Ovary (tissue), 9 donors: Measurements from ENCODE around the gene SMO. TPM values are rescaled to one million over a fixed set of nuclear protein-coding genes. Genes with fewer than 3 reads are reported as not detected.

Experiments used
- DNase-seq, 5 donors: peaks; one replicate each; pipeline ENCODE4 v3.0.0-alpha.2; 2019 to 2020
- H3K27ac ChIP-seq, 2 donors: fragments of 200-600 bp; one replicate each; pipeline versions ENCODE4 v1.5.1 to v1.8.0; 2019 to 2022
- H3K27me3 ChIP-seq: fragments of 200-600 bp; one replicate; pipeline ENCODE4 v1.8.0; 2022
- H3K36me3 ChIP-seq: fragments of 200-600 bp; sonication (generic); one replicate; pipeline ENCODE4 v1.5.1; 2019
- H3K4me1 ChIP-seq: one replicate; pipeline ENCODE4 v1.8.1; 2013; ENCODE audit warnings: mild to moderate bottlenecking, moderate library complexity; ENCODE audit not compliant: insufficient read depth
- H3K4me3 ChIP-seq: fragments of 200-600 bp; sonication (generic); one replicate; pipeline ENCODE4 v1.5.1; 2017
- H3K9me3 ChIP-seq, 2 donors: fragments of 200-600 bp in 1 of 2; sonication (generic) in 1 of 2; one replicate each; pipeline versions ENCODE4 v1.5.1 to v1.8.1; 2013 to 2019; ENCODE audit warnings: mild to moderate bottlenecking in 1 of 2, moderate library complexity in 1 of 2
- CTCF ChIP-seq, 3 donors: fragments of 450-650 bp in 2 of 3; fragments of 200-600 bp in 1 of 3; IDR thresholded peaks; one replicate each; pipeline versions ENCODE4 v1.5.1 to v1.8.0; 2016 to 2022; ENCODE audit warnings: antibody characterized with exemption in 3 of 3, mild to moderate bottlenecking in 1 of 3
- EP300 ChIP-seq: sonication (generic); formaldehyde crosslinking; IDR thresholded peaks from one replicate; pipeline ENCODE4 v1.6.1; 2017; ENCODE audit warnings: antibody characterized with exemption
- POLR2A ChIP-seq: fragments of 450-650 bp; IDR thresholded peaks from one replicate; pipeline ENCODE4 v1.6.1; 2017; ENCODE audit warnings: antibody characterized with exemption, mild to moderate bottlenecking, moderate library complexity
- WGBS, 3 donors: extraction: QIAGEN DNeasy Blood & Tissue Kit in 1 of 3; methylation state at CpG; one replicate each; pipeline versions ENCODE4 v1.1.5 to v1.1.7; 2013 to 2017; 5-methylcytosine and 5-hydroxymethylcytosine counted together
- intact Hi-C, 4 donors: fragments of 100-400 bp; cut with DNase I; formaldehyde crosslinking; loops; one replicate each; pipeline versions ENCODE4 v1.11.0 to v1.15.1; 2022 to 2023
- polyA plus RNA-seq, 2 donors: library from polyadenylated mRNA; stranded (reverse); fragments of 200-250 nt in 1 of 2; fragments of 350-450 nt in 1 of 2; fragmentation: Illumina TruSeq in 1 of 2; extraction: RNeasy Lipid Tissue Mini Kit (QIAGEN cat#74804) in 1 of 2; gene quantifications; one replicate each; pipeline ENCODE4 v1.2.3, GENCODE V29; 2013 to 2014
- total RNA-seq, 7 donors: library from RNA; depleted of rRNA in 2 of 7; stranded (reverse); fragments of >200 nt in 2 of 7; fragmentation: NEBNext Ultra II Directional in 3 of 7; extraction: Animal tissue kit (Norgen Biotek cat#: 25700) in 3 of 7; gene quantifications; one replicate each; pipeline versions ENCODE4 v1.1.0 to v1.2.4, GENCODE V29; 2016 to 2023
- donor health status: DM: no; HTN: no; CAD: no; lungs with moderate emphysema.
- donor health status: DM: no; HTN: no; CAD: no.
- donor health status: Bipolar disorder and iron deficiency.
- donor health status: DM: yes; HTN: yes; CAD: no.
- donor health status: DM: no; HTN: no; CAD: no.
- donor health status: DM: yes; HTN: yes; CAD: no.

SMO gene
- total and polyA plus RNA-seq, 9 donors = 14.3 to 47.8 (median 33.2) TPM

DNA sequence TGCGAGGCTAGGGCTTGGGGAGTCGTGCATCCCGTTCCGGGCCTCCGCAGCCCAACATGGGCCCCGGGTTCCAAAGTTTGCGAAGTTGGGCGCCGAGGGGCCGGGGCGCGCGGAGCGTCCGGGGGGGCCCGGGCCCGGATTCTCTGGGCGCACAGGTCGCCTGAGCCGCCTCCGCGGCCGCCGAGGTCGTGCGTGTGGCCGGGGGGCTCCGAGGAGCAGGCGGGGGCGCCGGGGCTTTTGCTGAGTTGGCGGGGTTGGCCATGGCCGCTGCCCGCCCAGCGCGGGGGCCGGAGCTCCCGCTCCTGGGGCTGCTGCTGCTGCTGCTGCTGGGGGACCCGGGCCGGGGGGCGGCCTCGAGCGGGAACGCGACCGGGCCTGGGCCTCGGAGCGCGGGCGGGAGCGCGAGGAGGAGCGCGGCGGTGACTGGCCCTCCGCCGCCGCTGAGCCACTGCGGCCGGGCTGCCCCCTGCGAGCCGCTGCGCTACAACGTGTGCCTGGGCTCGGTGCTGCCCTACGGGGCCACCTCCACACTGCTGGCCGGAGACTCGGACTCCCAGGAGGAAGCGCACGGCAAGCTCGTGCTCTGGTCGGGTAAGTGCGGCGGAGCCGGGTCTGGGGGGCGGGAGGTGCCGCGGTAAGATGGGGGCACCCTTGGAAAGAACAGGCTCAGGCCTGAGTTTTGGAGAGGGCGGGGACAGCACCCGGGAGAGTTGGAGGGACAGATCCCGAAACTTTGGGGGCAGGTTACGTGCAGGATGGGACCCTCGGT, 643 bp downstream of the SMO start:
- DNase-seq = peak; percentile 22 to 59 (median 51)
- intact Hi-C loops = no loop called here
- Histone ChIP-seq H3K9me3 (no peaks in the 10 kb centered on the region), H3K27me3 (no peaks in the 10 kb centered on the region), H3K4me1 (peaks cover 3% of the 10 kb centered on the region), H3K36me3 (no peaks in the 10 kb centered on the region), H3K27ac (peak overlapping the region; percentile 77 to 78), H3K4me3 (peak overlapping the region; percentile 88)
- WGBS, 3 donors = 0 to 1% (median 0%) methylated on average over 58 to 83 of the region's 83 CpGs
- TF ChIP-seq EP300 (no peak), POLR2A (no peak), CTCF (IDR thresholded peaks at IDR 0.05) (no peak)

DNA sequence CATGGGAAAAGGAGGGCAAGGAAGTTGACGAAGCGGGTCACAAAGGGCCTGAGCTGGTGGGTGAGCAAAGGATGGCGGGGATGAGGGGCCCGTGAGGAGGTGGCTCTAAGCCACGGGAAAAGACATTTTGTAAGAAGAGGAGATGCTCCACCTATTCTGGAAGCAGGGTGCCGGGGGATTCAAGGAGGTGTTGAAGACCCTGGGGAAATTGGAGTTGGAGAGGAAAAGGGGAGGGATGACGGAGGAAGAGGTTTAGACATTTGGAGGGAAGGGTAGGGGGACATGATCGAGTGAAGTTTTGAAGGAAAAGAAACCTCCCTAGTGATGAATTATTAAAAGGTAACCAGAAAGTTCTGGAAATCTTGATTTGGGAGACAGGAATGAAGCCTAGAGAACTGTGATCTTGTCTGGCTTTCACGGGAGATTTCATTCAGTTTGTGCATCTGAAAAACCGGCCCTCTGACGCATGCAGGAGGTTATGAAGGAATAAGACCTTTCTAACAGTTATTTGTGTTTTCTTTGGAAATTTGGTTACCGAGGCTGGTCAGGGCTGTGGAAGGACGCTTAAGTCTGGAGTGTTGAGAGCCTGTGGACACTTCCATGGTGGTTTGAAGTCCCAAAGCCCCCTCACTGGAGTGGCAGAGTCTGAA, 1.4 kb downstream of the SMO start:
- no peaks in the 10 kb centered on the region for H3K27me3 ChIP-seq
- H3K9me3 ChIP-seq = no peaks in the 10 kb centered on the region
- peak overlapping the region; percentile 88 for H3K4me3 ChIP-seq
- peaks cover 3% of the 10 kb centered on the region for H3K4me1 ChIP-seq
- TF ChIP-seq EP300 (no peak), CTCF (IDR thresholded peaks at IDR 0.05) (no peak), POLR2A (no peak)
- no peaks in the 10 kb centered on the region for H3K36me3 ChIP-seq
- intact Hi-C loops = no loop called here
- 6 to 11% (median 10%) methylated on average over 13 of the region's 13 CpGs for WGBS, 3 donors
- peak overlapping the region; percentile 77 to 78 for H3K27ac ChIP-seq
- no peak for DNase-seq

DNA sequence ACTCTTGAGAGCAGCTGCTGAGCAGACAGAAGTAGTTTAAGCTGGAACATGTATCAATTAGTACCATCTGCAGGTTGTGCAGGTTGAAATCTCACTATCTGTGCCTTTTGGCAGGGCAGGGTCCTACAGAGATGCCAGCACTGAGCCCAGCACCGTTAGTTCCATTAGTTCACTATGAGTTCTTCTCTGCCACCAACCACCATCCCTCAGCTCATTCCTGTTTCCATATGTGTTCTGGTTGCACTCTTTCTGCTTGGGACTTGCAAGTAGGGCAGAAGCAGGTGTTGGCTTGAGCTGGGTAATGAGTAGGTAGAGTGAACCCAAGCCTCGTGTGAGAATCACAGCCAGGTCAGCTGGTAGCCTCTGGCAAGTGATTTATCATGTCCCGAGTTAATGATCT, 2.8 kb downstream of the SMO start:
- DNase-seq = no peak
- 67 to 75% (median 71%) methylated on average over 3 of the region's 3 CpGs for WGBS, 3 donors

GRCh38 chr7:129193892-129194291, 5.5 kb downstream of the SMO start:
- Histone ChIP-seq H3K4me1 (peaks cover 2% of the 10 kb centered on the region), H3K9me3 (no peaks in the 10 kb centered on the region), H3K27ac (no peak overlapping the region), H3K27me3 (no peaks in the 10 kb centered on the region), H3K36me3 (no peaks in the 10 kb centered on the region), H3K4me3 (no peak overlapping the region)
- WGBS, 3 donors = 94 to 99% (median 97%) methylated on average over 3 of the region's 3 CpGs
- intact Hi-C loops = no loop called here
- no peak for DNase-seq
- TF ChIP-seq EP300 = no peak
- TF ChIP-seq CTCF (IDR thresholded peaks at IDR 0.05) = no peak
- no peak for TF ChIP-seq POLR2A

More for the DNA sequence above, 2.8 kb downstream of the SMO start:
- Histone ChIP-seq H3K27me3 (no peaks in the 10 kb centered on the region), H3K27ac (no peak overlapping the region), H3K36me3 (no peaks in the 10 kb centered on the region), H3K9me3 (no peaks in the 10 kb centered on the region), H3K4me1 (peaks cover 3% of the 10 kb centered on the region), H3K4me3 (no peak overlapping the region)
- intact Hi-C loops = no loop called here
- TF ChIP-seq POLR2A (no peak), CTCF (IDR thresholded peaks at IDR 0.05) (no peak), EP300 (no peak)
